Liver (tissue), 9 donors: Measurements from ENCODE around the gene SCPEP1. TPM values are rescaled to one million over a fixed set of nuclear protein-coding genes. Genes with fewer than 3 reads are reported as not detected.

Source experiments
- DNase-seq: peaks from one replicate; pipeline ENCODE4 v3.0.0-alpha.2; 2017; ENCODE audit warnings: low spot score
- H3K27ac ChIP-seq, 2 donors: one replicate each; pipeline ENCODE4 v1.7.0; 2013; ENCODE audit warnings: inconsistent platforms in 2 of 2, low read length in 2 of 2, control low read depth in 1 of 2, low read depth in 1 of 2, mild to moderate bottlenecking in 1 of 2
- H3K27me3 ChIP-seq, 4 donors: one replicate each; pipeline versions ENCODE4 v1.6.1 to v1.7.0; 2013; ENCODE audit warnings: low read length in 3 of 4, inconsistent platforms in 1 of 4, mild to moderate bottlenecking in 1 of 4, moderate library complexity in 1 of 4; ENCODE audit not compliant: control insufficient read depth in 4 of 4, insufficient read depth in 4 of 4
- H3K36me3 ChIP-seq, 4 donors: one replicate each; pipeline versions ENCODE4 v1.6.1 to v1.7.0; 2013; ENCODE audit warnings: low read length in 3 of 4, mild to moderate bottlenecking in 3 of 4, low read depth in 1 of 4, moderate library complexity in 1 of 4; ENCODE audit not compliant: control insufficient read depth in 4 of 4, insufficient read depth in 3 of 4
- H3K4me1 ChIP-seq, 4 donors: one replicate each; pipeline versions ENCODE4 v1.6.1 to v1.7.0; 2013; ENCODE audit warnings: low read length in 3 of 4, mild to moderate bottlenecking in 3 of 4, moderate library complexity in 1 of 4; ENCODE audit not compliant: control insufficient read depth in 4 of 4, insufficient read depth in 4 of 4
- H3K4me3 ChIP-seq, 3 donors: one replicate each; pipeline versions ENCODE4 v1.6.1 to v1.7.0; 2013; ENCODE audit warnings: low read length in 3 of 3, control low read depth in 1 of 3, low read depth in 1 of 3, mild to moderate bottlenecking in 1 of 3
- H3K9ac ChIP-seq, 2 donors: one replicate each; pipeline ENCODE4 v1.7.0; 2013; ENCODE audit warnings: low read length in 2 of 2, mild to moderate bottlenecking in 2 of 2, moderate library complexity in 2 of 2, control low read depth in 1 of 2, low read depth in 1 of 2
- H3K9me3 ChIP-seq, 4 donors: one replicate each; pipeline versions ENCODE4 v1.6.1 to v1.7.0; 2013; ENCODE audit warnings: low read length in 3 of 4; ENCODE audit not compliant: control insufficient read depth in 4 of 4
- ATF3 ChIP-seq: IDR thresholded peaks from 2 replicates; pipeline ENCODE4 v1.6.1; 2016; ENCODE audit warnings: antibody characterized with exemption
- CTCF ChIP-seq: fragments of 150-350 bp; IDR thresholded peaks from 2 replicates; pipeline ENCODE4 v1.5.1; 2017; ENCODE audit warnings: improper control_type of control experiment, low read depth, low read length; ENCODE audit not compliant: missing input control
- EGR1 ChIP-seq, 2 donors: IDR thresholded peaks; 2 replicates each; pipeline ENCODE4 v1.6.1; 2016 to 2018; ENCODE audit warnings: antibody characterized with exemption in 2 of 2, low read depth in 2 of 2
- GABPA ChIP-seq, 2 donors: IDR thresholded peaks in 1 of 2; conservative IDR thresholded peaks in 1 of 2; 2 replicates each; pipeline ENCODE4 v1.6.1; 2016; ENCODE audit warnings: antibody characterized with exemption in 2 of 2, mild to moderate bottlenecking in 1 of 2, moderate library complexity in 1 of 2
- HNF4A ChIP-seq, 2 donors: conservative IDR thresholded peaks; 2 replicates each; pipeline ENCODE4 v1.6.1; 2016; ENCODE audit warnings: antibody characterized with exemption in 2 of 2, mild to moderate bottlenecking in 2 of 2
- NR2F2 ChIP-seq: IDR thresholded peaks from 2 replicates; pipeline ENCODE4 v1.6.1; 2016; ENCODE audit warnings: antibody characterized with exemption
- RAD21 ChIP-seq, 2 donors: IDR thresholded peaks; 2 replicates each; pipeline ENCODE4 v1.6.1; 2016; ENCODE audit warnings: antibody characterized with exemption in 2 of 2, mild to moderate bottlenecking in 2 of 2
- SP1 ChIP-seq: IDR thresholded peaks from 2 replicates; pipeline ENCODE4 v1.6.1; 2018; ENCODE audit warnings: antibody characterized with exemption, mild to moderate bottlenecking
- TAF1 ChIP-seq: conservative IDR thresholded peaks from 2 replicates; pipeline ENCODE4 v1.6.1; 2016; ENCODE audit warnings: antibody characterized with exemption, mild to moderate bottlenecking
- YY1 ChIP-seq: IDR thresholded peaks from 2 replicates; pipeline ENCODE4 v1.6.1; 2016; ENCODE audit warnings: antibody characterized with exemption, mild to moderate bottlenecking
- ZBTB33 ChIP-seq: IDR thresholded peaks from 2 replicates; pipeline ENCODE4 v1.6.1; 2016; ENCODE audit warnings: antibody characterized with exemption
- WGBS: extraction: QIAGEN DNeasy Blood & Tissue Kit; methylation state at CpG from one replicate; pipeline ENCODE4 v1.1.7; 2013; 5-methylcytosine and 5-hydroxymethylcytosine counted together
- polyA plus RNA-seq, 2 donors: library from polyadenylated mRNA; stranded (reverse) in 1 of 2; unstranded in 1 of 2; fragments of 200-250 nt in 1 of 2; fragments of >200 nt in 1 of 2; fragmentation: Nextera tagmentation in 1 of 2; extraction: Ambion mirVana in 1 of 2; gene quantifications; one replicate each; pipeline versions ENCODE4 v1.2.1 to v1.2.3, GENCODE V29; 2013 to 2015
- total RNA-seq, 2 donors: library from RNA; depleted of rRNA; stranded (reverse); fragments of >200 nt; gene quantifications; one replicate each; pipeline ENCODE4 v1.2.3, GENCODE V29; 2014
- donor health status: healthy.
- donor health status: healthy.
- donor health status: healthy.
- donor health status: healthy.
- donor health status: healthy.

SCPEP1 gene
- total and polyA plus RNA-seq, 4 donors = 15.7 to 29.3 (median 28.2) TPM

- no peak for DNase-seq
- Histone ChIP-seq H3K4me1 (peaks cover 0 to 9% (median 4%) of the 10 kb centered on the region in 4 donors), H3K9me3 (no peaks in the 10 kb centered on the region), H3K36me3 (peaks cover 0 to 2% (median 0%) of the 10 kb centered on the region in 4 donors), H3K4me3 (no peak overlapping the region), H3K27ac (no peak overlapping the region), H3K9ac (no peak overlapping the region), H3K27me3 (no peaks in the 10 kb centered on the region)
- 88% methylated on average over 14 of the region's 14 CpGs for WGBS
- no peak for TF ChIP-seq EGR1 (IDR thresholded peaks at IDR 0.05; ENCODE audit: low read depth in 2 of 2)
- no peak for TF ChIP-seq TAF1
- TF ChIP-seq ATF3 = no peak
- TF ChIP-seq RAD21 (IDR thresholded peaks at IDR 0.05) = no peak
- TF ChIP-seq HNF4A (conservative IDR thresholded peaks at IDR 0.05) = no peak
- no peak for TF ChIP-seq YY1
- no peak for TF ChIP-seq SP1
- TF ChIP-seq ZBTB33 = no peak
- no peak for TF ChIP-seq NR2F2
- TF ChIP-seq CTCF = no peak
Measured at GRCh38 chr17:56985371-56986162, 7.6 kb downstream of the SCPEP1 start.

GRCh38 chr17:56987283-56987834 lies 9.4 kb downstream of the SCPEP1 start:
- no peaks in the 10 kb centered on the region for H3K27me3 ChIP-seq
- peaks cover 0 to 13% (median 3%) of the 10 kb centered on the region in 4 donors for H3K36me3 ChIP-seq
- no peak overlapping the region for H3K4me3 ChIP-seq
- H3K9me3 ChIP-seq = no peaks in the 10 kb centered on the region
- no peak for DNase-seq
- H3K9ac ChIP-seq = no peak overlapping the region
- no peak overlapping the region for H3K27ac ChIP-seq
- H3K4me1 ChIP-seq = peaks cover 0 to 9% (median 4%) of the 10 kb centered on the region in 4 donors
- no peak for TF ChIP-seq TAF1
- no peak for TF ChIP-seq GABPA (IDR thresholded peaks at IDR 0.05 in 1 of 2, conservative IDR thresholded peaks at IDR 0.05 in 1 of 2)
- no peak for TF ChIP-seq YY1
- TF ChIP-seq EGR1 (IDR thresholded peaks at IDR 0.05; ENCODE audit: low read depth in 2 of 2) = no peak
- 72% methylated on average over 11 of the region's 11 CpGs for WGBS
